ENCODE measurements around the gene DACT2. TPM values are rescaled to one million over a fixed set of nuclear protein-coding genes. Genes with fewer than 3 reads are reported as not detected.

Gene DACT2
- total and polyA plus RNA-seq, 10 of the 15 experiments (the other 5 are each of a cell fraction or from before 2014, with no cell fraction given), result not detected

- Histone ChIP-seq H3K79me2 (ENCODE audit: control insufficient read depth, insufficient read depth, low read length) (no peaks in the 10 kb centered on the region), H3K27me3 (replicated peaks in 1 of 2; ENCODE audit: control insufficient read depth in 2 of 2, insufficient read depth in 2 of 2, low read length in 1 of 2) (no peaks in the 10 kb centered on the region), H3K27ac (ENCODE audit: control insufficient read depth, insufficient read depth) (no peak overlapping the region), H3K4me3 (no peak overlapping the region), H3K9ac (ENCODE audit: control insufficient read depth, insufficient read depth, low read length) (no peak overlapping the region), H3K9me3 (replicated peaks; ENCODE audit: control insufficient read depth, insufficient read depth, low read length) (no peaks in the 10 kb centered on the region; the same call in 2 of the 3 replicates), H3K4me1 (ENCODE audit: control insufficient read depth, insufficient read depth, low read length) (no peaks in the 10 kb centered on the region), H3K36me3 (ENCODE audit: control insufficient read depth in 2 of 2, insufficient read depth in 2 of 2, low read length in 1 of 2) (no peaks in the 10 kb centered on the region), H4K20me1 (ENCODE audit: control insufficient read depth, insufficient read depth) (no peaks in the 10 kb centered on the region), H2AFZ (ENCODE audit: control insufficient read depth, low read depth, low read length) (no peak overlapping the region), H3K4me2 (ENCODE audit: control insufficient read depth, insufficient read depth) (no peak overlapping the region)
- no TSS peak for BruUV-seq (replicated peaks)
- 55% methylated on average over 19 of the region's 19 CpGs for WGBS (ENCODE audit: insufficient coverage, insufficient replicate concordance, low lambda C conversion rate, missing lambda C conversion rate)
- DNase-seq (ENCODE audit: low read depth, low spot score), result no peak
- ChIA-PET SMC1A (ENCODE audit: uncharacterized antibody, unreplicated experiment) (interaction anchor here (0.5 kb wide), 1 partner anchor 1271 kb away, joined by 3 read pairs; no protein-coding TSS in a partner anchor), RAD21 (ENCODE audit: unreplicated experiment) (no interaction called here), POLR2A (no interaction called here), CTCF (no interaction called here)
- FAIRE-seq, result no peak
- no peak for TF ChIP-seq HDAC6 (IDR thresholded peaks at IDR 0.05; ENCODE audit: unreplicated experiment)
- no peak for TF ChIP-seq CHD2 (IDR thresholded peaks at IDR 0.05; ENCODE audit: borderline replicate concordance, low read depth, low read length)
- TF ChIP-seq CHD4 (IDR thresholded peaks at IDR 0.05), result no peak
- TF ChIP-seq FOS (IDR thresholded peaks at IDR 0.05; ENCODE audit: borderline replicate concordance, extremely low read depth, insufficient read length), result no peak
- no peak for TF ChIP-seq PML (IDR thresholded peaks at IDR 0.05; ENCODE audit: low read length)
- no peak for TF ChIP-seq HCFC1 (IDR thresholded peaks at IDR 0.05; ENCODE audit: low read length)
- no peak for TF ChIP-seq NRF1 (conservative IDR thresholded peaks at IDR 0.05; ENCODE audit: low read depth, low read length)
- no peak for TF ChIP-seq ATF3 (IDR thresholded peaks at IDR 0.05; ENCODE audit: borderline replicate concordance, extremely low read depth, low read depth, low read length)
- TF ChIP-seq SUZ12 (IDR thresholded peaks at IDR 0.05; ENCODE audit: unreplicated experiment), result no peak
- in situ Hi-C loops (cut with MboI) (no loop called here), intact Hi-C loops (cut with micrococcal nuclease; ENCODE audit: unreplicated experiment) (no loop called here)
- no peak for ATAC-seq
These were observed 49.1 kb downstream of the DACT2 start for GRCh38 chr6:168270274-168271172.
